Measurements from ENCODE around the gene CDC27. TPM values are rescaled to one million over a fixed set of nuclear protein-coding genes. Genes with fewer than 3 reads are reported as not detected.

Gene CDC27
- total RNA-seq, 1 donor from 2014 or later: 112 TPM

DNA sequence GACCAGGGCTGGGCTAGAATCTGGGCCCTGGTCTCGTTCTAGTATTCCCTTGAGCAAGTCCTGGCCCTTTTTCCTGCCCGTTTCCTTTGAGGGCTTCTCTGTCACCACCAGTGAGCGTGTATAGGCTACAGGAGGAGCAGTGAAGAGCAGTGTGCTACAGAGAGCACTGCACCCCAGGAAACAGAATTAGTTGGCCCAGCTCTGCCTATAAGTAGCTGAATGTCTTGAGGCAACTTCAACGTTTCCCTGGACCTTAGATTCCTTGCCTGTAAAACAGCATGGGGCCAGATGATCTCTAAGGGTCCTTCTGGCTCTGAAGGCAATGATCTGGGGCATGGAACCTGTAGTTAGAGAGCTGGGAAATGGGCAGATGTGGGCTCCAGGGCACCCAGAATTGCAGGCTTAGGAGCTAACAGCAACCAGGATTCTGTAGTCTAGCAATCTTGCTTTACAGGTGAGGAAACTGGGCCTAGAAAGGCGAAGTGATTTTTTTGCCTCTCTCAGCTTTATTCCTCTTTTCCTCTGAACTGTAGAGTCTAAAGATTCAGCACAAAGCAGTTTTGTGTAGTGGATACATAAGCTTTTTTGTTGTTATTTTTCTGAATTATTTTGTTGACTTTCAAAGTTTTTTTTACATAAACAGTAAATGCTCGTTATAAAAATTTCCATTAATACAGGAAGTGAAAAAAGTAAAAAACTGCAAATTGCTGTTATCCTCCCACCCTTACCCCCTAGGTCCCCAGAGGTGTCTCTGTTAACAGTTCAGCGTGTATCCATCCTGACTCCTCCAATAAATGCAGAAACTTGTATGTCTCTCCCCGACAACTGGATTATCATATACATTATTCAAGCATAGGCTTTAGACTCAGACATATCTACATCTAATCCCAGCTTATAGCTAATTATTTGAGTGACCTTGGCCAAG, 18.3 kb upstream of the CDC27 start:
- intact Hi-C loops (cut with DNase I): no loop called here
- no peaks in the 10 kb centered on the region for H3K9me3 ChIP-seq
- no peak overlapping the region for H3K4me3 ChIP-seq
- no peaks in the 10 kb centered on the region for H3K36me3 ChIP-seq
- no peak overlapping the region for H3K27ac ChIP-seq
- H3K4me1 ChIP-seq: peaks cover 5 to 9% of the 10 kb centered on the region in 2 donors
- H3K27me3 ChIP-seq: no peaks in the 10 kb centered on the region
- no peak for DNase-seq (ENCODE audit: low spot score in 2 of 2)
- no peak for TF ChIP-seq CTCF (IDR thresholded peaks at IDR 0.05)

- Histone ChIP-seq H3K27me3 (no peaks in the 10 kb centered on the region), H3K36me3 (no peaks in the 10 kb centered on the region), H3K27ac (peak overlapping the region; percentile 82 to 85), H3K4me1 (peaks cover 5 to 9% of the 10 kb centered on the region in 2 donors), H3K4me3 (peak overlapping the region in 1 of 2 donors; percentile 0), H3K9me3 (no peaks in the 10 kb centered on the region)
- intact Hi-C loops (cut with DNase I): loop anchor here (2.0 kb wide), 1 partner anchor 19 kb away; no protein-coding TSS in a partner anchor
- TF ChIP-seq CTCF (IDR thresholded peaks at IDR 0.05): no peak
- DNase-seq (ENCODE audit: low spot score in 2 of 2): peak in 1 of 2 donors; percentile 76
Observed at GRCh38 chr17:47205419-47205963, 16.4 kb upstream of the CDC27 start.

GRCh38 chr17:47204722-47205418, 15.8 kb upstream of the CDC27 start:
- Histone ChIP-seq H3K27me3 (no peaks in the 10 kb centered on the region), H3K9me3 (no peaks in the 10 kb centered on the region), H3K36me3 (no peaks in the 10 kb centered on the region), H3K27ac (peak overlapping the region; percentile 82 to 85), H3K4me1 (peaks cover 5 to 9% of the 10 kb centered on the region in 2 donors), H3K4me3 (peak overlapping the region in 1 of 2 donors; percentile 0)
- intact Hi-C loops (cut with DNase I): loop anchor here (2.0 kb wide), 1 partner anchor 20 kb away; no protein-coding TSS in a partner anchor
- DNase-seq (ENCODE audit: low spot score in 2 of 2): no peak
- TF ChIP-seq CTCF (IDR thresholded peaks at IDR 0.05): no peak

DNA sequence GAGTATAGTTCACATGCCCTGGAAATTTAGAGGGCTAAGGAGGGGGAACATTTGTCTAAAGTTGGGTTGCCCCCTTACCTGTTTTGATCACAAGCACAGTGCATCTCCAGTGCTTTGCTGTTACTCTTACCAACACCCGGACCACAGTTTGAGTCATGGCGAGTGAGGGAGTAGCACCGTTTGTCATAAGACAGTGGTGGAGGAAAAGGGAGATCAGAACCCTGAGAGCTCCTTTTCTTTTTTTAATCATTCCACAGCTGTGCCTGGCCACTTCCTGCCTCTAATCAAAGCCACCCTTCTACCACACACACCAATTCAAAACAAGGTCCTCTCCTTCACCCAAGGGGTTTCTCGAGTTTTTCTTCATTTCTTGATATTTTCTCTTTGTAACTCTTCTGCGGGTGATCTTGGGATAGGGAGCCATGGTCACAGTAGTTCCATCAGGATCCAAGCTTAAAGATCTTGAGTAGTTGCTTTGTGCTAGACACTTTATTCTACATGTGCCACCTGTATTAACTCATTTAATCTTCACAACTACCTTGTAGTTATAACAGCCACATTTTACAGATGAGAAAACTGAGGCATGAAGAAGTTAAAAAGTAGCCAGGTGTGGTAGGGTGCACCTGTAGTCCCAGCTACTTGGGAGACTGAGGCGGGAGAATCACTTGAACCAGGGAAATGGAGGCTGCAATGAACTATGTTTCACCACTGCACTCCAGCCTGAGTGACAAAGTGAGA, 15.1 kb upstream of the CDC27 start:
- TF ChIP-seq CTCF (IDR thresholded peaks at IDR 0.05): no peak
- Histone ChIP-seq H3K36me3 (no peaks in the 10 kb centered on the region), H3K4me3 (no peak overlapping the region), H3K27me3 (no peaks in the 10 kb centered on the region), H3K27ac (peak overlapping the region; percentile 82 to 85), H3K9me3 (no peaks in the 10 kb centered on the region), H3K4me1 (peaks cover 5 to 9% of the 10 kb centered on the region in 2 donors)
- DNase-seq (ENCODE audit: low spot score in 2 of 2): no peak
- intact Hi-C loops (cut with DNase I): loop anchor here (2.0 kb wide), 1 partner anchor 21 kb away; no protein-coding TSS in a partner anchor

GRCh38 chr17:47201166-47201565, 12.1 kb upstream of the CDC27 start:
- Histone ChIP-seq H3K9me3 (no peaks in the 10 kb centered on the region), H3K27me3 (no peaks in the 10 kb centered on the region), H3K36me3 (no peaks in the 10 kb centered on the region), H3K27ac (no peak overlapping the region), H3K4me3 (no peak overlapping the region), H3K4me1 (peaks cover 5 to 9% of the 10 kb centered on the region in 2 donors)
- intact Hi-C loops (cut with DNase I): no loop called here
- DNase-seq (ENCODE audit: low spot score in 2 of 2): no peak
- TF ChIP-seq CTCF (IDR thresholded peaks at IDR 0.05): no peak
